NT2/D1 (cell line): ENCODE data around the gene PEAK1.

ENCODE experiments used
- DNase-seq: peaks from one replicate; pipeline ENCODE4 v3.0.0-alpha.2; 2011; ENCODE audit warnings: low read depth, low spot score
- H3K27me3 ChIP-seq: 2 replicates; pipeline ENCODE4 v1.6.0; 2011; ENCODE audit warnings: mild to moderate bottlenecking; ENCODE audit not compliant: insufficient read length, insufficient read depth
- H3K36me3 ChIP-seq: 2 replicates; pipeline ENCODE4 v1.6.1; 2011; ENCODE audit warnings: mild to moderate bottlenecking, low read length, mixed read lengths; ENCODE audit not compliant: insufficient read depth, insufficient read length
- H3K4me1 ChIP-seq: 2 replicates; pipeline ENCODE4 v1.5.1; 2011; ENCODE audit not compliant: insufficient read depth, insufficient read length
- H3K4me3 ChIP-seq: 2 replicates; pipeline ENCODE4 v1.5.1; 2011; ENCODE audit warnings: low read depth; ENCODE audit not compliant: insufficient read length
- H3K9ac ChIP-seq: 2 replicates; pipeline ENCODE4 v1.6.0; 2011; ENCODE audit warnings: low read depth; ENCODE audit not compliant: insufficient read length
- H3K9me3 ChIP-seq: 2 replicates; pipeline ENCODE4 v1.5.1; 2011; ENCODE audit warnings: mild to moderate bottlenecking, low read length; ENCODE audit not compliant: insufficient read depth
- SUZ12 ChIP-seq: IDR thresholded peaks from 2 replicates; pipeline ENCODE4 v1.6.1; 2011; ENCODE audit not compliant: insufficient read length, insufficient read depth; ENCODE audit errors: extremely low read depth
- YY1 ChIP-seq: IDR thresholded peaks from 2 replicates; pipeline ENCODE4 v1.6.1; 2011; ENCODE audit not compliant: insufficient read length, insufficient read depth
- ZNF274 ChIP-seq: IDR thresholded peaks from 2 replicates; pipeline ENCODE4 v1.6.1; 2011; ENCODE audit warnings: mild to moderate bottlenecking, low read depth, low read length

The PEAK1 gene

DNA sequence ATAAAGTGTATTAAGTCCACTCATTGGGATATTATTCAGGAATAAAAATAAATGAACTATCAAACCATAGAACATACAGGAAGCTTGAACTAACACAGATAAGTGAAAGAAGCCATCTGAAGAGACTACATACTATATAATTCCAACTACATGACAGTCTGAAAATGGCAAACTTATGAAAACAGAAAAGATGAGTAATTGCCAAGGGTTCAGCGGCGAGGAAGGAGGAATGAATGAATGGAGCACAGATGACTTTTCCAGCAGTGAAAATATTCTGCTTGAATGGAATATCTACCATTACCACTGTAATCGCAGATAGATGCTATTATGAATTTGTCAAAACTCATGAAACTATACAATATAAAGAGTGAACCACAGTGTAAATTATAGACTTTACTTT, 79.7 kb downstream of the PEAK1 start:
- TF ChIP-seq SUZ12 (no peak), ZNF274 (no peak), YY1 (no peak)
- Histone ChIP-seq H3K4me3 (no peak overlapping the region), H3K36me3 (no peaks in the 10 kb centered on the region), H3K27me3 (no peaks in the 10 kb centered on the region), H3K9me3 (peaks cover 11% of the 10 kb centered on the region), H3K4me1 (no peaks in the 10 kb centered on the region), H3K9ac (no peak overlapping the region)
- no peak for DNase-seq

DNA sequence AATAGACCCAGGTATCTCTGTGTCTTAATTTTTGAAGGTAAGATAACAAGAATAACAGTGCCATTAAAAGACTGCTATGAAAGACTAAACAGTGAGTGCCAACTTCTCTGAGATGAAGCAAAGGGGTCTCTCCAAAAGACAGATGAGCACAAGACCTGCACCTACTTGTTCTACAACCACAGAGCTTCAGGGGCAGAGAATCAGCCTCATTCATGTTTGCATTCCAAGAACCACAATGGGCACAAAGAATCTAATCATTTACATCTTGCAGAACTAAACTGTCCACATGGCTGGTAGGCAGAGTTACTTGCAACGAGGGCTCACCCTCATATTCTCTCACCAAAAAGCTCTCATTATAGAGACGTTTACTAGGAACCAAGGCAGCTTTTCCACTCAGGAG, 83.9 kb downstream of the PEAK1 start:
- Histone ChIP-seq H3K9me3 (peaks cover under 1% of the 10 kb centered on the region; the same call in 1 of the 2 replicates), H3K4me3 (no peak overlapping the region), H3K27me3 (no peaks in the 10 kb centered on the region), H3K4me1 (no peaks in the 10 kb centered on the region), H3K9ac (no peak overlapping the region), H3K36me3 (no peaks in the 10 kb centered on the region)
- no peak for DNase-seq
- no peak for TF ChIP-seq SUZ12
- TF ChIP-seq YY1, result no peak
- no peak for TF ChIP-seq ZNF274

DNA sequence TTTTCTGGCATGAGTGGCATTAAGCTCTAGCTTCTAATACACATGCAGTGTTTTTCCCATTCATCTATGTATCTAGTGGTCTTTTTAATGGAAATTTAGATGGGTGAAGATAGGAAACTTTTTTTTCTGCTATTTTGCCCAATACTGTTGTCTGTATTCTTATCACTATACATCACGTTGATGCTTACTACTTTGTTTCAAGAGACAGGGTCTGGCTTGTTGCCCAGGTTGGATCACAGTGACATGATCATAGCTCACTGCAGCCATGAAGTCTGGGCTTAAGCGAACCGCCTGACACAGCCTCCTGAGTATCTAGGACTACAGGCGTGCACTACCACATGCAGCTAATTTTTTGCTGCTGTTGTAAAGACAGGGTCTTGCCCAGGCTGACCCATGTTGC, 84.6 kb downstream of the PEAK1 start:
- Histone ChIP-seq H3K9me3 (no peaks in the 10 kb centered on the region), H3K4me3 (no peak overlapping the region), H3K9ac (no peak overlapping the region), H3K27me3 (no peaks in the 10 kb centered on the region), H3K4me1 (no peaks in the 10 kb centered on the region), H3K36me3 (no peaks in the 10 kb centered on the region)
- no peak for DNase-seq
- TF ChIP-seq YY1 (no peak), ZNF274 (no peak), SUZ12 (no peak)

DNA sequence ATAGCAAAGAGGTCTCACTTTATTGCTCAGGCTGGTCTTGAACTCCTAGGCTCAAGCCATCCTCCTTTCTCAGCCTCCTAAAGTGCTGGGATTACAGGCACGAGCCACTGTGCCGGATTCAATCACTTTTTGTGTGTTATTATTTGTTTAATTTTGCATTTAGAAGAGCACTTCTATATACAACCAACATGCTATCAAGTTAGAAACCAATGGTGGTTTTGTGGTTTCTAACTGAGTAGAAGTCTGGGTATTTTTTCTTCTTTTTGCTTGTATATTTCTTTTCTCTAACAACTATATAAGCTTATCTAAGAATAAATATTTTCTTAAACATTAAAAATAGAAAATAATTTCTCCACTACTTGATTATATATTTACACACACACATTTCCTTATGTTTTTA, 86.7 kb downstream of the PEAK1 start:
- TF ChIP-seq ZNF274, result no peak
- TF ChIP-seq YY1, result no peak
- no peak for TF ChIP-seq SUZ12
- Histone ChIP-seq H3K27me3 (no peaks in the 10 kb centered on the region), H3K9me3 (no peaks in the 10 kb centered on the region), H3K9ac (no peak overlapping the region), H3K4me3 (no peak overlapping the region), H3K36me3 (no peaks in the 10 kb centered on the region), H3K4me1 (no peaks in the 10 kb centered on the region)
- DNase-seq, result no peak

DNA sequence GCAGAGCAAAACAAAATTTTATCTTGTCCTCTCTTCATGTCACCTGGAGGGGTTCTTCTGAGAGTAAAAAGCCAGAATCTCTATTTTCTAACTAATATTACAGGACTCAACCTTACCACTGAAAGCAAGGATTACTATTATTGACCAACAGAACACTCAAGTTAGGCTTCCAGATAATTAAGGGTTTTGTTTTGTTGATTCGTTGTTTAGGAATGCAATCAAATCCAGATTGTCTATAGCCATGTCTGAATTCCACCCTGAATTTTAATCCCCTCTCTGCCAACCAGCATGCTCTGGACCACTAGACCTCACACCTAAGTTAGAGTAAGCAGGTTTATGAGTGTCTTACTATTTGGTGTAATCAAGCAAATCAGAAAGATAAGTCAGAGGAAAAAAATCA, 90.7 kb downstream of the PEAK1 start:
- no peaks in the 10 kb centered on the region for H3K27me3 ChIP-seq
- H3K4me1 ChIP-seq, result no peaks in the 10 kb centered on the region
- TF ChIP-seq ZNF274 (no peak), SUZ12 (no peak), YY1 (no peak)
- no peaks in the 10 kb centered on the region for H3K9me3 ChIP-seq
- H3K36me3 ChIP-seq, result no peaks in the 10 kb centered on the region
- no peak for DNase-seq
- no peak overlapping the region for H3K9ac ChIP-seq
- H3K4me3 ChIP-seq, result no peak overlapping the region

DNA sequence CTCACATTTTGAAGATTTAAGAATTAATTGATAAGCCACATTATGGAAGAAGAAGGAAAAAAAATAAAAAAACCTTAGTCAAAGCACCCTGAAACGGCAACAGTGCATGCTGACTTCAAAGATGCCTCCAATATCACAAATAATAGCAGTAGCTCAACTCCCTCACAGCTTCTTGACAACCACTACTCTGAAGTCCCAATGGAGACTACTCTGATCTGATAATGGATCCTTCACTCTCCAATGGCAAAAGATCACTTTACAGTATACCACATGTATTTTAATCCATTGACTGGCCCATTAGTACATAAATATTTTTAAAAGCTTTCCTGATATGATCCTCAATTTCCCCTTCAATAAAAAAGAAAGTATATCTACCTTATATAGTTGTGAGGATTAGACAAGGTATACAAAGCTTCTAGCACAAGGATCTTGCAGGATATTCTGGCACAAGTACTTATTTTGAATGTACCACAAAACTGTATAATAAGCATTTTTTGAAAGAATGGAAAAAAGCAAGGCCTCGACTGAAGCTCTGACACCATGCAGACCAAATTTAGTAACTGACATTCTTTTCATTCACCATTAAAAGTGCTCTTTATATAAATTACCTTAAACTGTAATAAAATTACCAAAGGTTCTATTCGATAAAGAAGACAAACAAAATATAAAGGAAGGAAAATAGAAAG, 91.9 kb downstream of the PEAK1 start:
- Histone ChIP-seq H3K4me3 (no peak overlapping the region), H3K4me1 (no peaks in the 10 kb centered on the region), H3K27me3 (no peaks in the 10 kb centered on the region), H3K9me3 (no peaks in the 10 kb centered on the region), H3K36me3 (no peaks in the 10 kb centered on the region), H3K9ac (no peak overlapping the region)
- no peak for DNase-seq
- TF ChIP-seq YY1, result no peak
- no peak for TF ChIP-seq SUZ12
- TF ChIP-seq ZNF274, result no peak

DNA sequence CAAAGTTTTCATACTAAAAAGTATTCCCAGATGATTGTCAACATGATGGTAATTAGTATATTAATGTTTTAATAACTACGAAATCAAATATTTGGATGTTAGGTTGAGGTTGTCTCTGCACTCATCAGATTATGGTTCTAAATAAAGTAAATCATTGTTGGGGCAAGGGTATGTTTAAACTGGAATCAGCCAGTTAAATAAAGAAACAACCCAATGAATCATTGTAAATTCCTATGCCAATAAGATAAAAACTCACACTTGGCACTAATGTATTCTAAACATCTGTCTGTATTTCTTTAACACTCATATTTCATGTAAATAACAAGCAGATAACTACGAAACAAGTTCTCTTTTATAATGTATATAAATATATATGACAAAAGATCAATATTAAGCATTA, 92.7 kb downstream of the PEAK1 start:
- Histone ChIP-seq H3K9me3 (no peaks in the 10 kb centered on the region), H3K9ac (no peak overlapping the region), H3K4me1 (no peaks in the 10 kb centered on the region), H3K27me3 (no peaks in the 10 kb centered on the region), H3K36me3 (no peaks in the 10 kb centered on the region), H3K4me3 (no peak overlapping the region)
- DNase-seq, result no peak
- TF ChIP-seq SUZ12 (no peak), ZNF274 (no peak), YY1 (no peak)
